Measurements from ENCODE around the gene NCCRP1.
"Not testable (repeated sequence)": the region's sequence is repeated elsewhere in the genome, so short reads cannot be mapped to it uniquely, and the experiment has no call there.

The NCCRP1 gene

DNA sequence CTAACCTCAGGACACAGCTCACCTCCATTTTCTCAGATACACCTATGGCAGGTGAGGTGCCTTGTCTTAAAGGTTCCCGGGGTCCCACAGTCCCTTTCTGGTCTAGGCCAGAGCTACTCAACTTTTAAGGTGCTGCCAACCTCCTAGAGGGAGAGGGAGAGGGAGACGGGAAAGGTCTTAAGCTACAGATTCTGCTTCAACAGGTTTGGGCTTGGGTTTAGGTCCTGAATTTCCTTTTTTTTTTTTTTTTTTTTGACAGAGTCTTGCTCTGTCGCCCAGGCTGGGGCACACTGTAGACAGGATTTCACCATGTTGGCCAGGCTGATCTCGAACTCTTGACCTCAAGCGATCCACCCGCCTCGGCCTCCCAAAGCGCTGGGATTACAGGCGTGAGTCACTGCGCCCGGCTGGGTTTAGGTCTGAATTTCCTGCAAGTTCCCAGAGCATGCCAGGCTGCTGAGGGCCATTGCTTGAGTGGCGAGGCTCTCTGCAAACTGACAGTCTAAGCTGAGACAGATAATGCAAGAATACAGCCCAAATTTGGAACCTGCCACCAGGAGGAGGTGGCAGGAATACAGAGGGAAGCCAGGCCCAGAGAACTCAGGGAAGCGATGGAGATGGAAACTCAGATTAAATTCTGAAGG is 15.1 kb downstream of the NCCRP1 start:
- DNase-seq: no peak

DNA sequence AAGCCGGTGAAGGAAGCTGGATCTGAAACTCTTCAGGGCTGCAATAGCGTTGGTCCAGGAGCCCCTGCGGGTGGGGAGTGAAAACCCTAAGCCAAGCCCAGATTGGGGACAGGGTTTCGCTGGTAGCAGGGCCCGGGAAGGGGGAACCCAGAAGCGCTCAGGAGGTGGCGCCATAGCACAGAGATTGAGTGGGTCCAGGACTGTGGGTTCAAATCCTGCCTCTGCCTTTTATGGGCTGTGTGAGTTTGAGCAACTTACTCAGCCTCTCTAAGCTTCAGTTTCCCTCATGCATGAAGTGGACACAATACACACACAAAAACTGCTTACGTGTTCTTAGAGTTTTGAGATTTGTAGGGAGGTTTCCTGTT is 15.6 kb downstream of the NCCRP1 start:
- DNase-seq: peak; percentile 67

DNA sequence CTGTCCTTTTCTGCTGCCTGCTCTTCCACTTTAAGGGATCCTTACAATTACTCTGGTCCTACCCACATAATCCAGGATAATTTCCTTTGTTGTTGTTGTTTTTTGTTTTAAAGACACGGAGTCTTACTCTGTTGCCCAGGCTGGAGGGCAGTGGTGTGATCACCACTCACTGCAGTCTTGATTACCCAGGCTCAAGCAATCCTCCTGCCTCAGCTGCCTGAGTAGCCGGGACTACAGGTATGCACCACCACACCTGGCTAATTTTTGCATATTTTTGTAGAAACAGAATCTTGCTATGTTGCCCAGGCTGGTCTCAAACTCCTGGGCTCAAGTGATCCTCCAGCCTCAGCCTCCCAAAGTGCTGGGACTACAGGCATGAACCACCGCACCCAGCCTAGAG is 18.6 kb downstream of the NCCRP1 start:
- DNase-seq: not testable (repeated sequence)

DNA sequence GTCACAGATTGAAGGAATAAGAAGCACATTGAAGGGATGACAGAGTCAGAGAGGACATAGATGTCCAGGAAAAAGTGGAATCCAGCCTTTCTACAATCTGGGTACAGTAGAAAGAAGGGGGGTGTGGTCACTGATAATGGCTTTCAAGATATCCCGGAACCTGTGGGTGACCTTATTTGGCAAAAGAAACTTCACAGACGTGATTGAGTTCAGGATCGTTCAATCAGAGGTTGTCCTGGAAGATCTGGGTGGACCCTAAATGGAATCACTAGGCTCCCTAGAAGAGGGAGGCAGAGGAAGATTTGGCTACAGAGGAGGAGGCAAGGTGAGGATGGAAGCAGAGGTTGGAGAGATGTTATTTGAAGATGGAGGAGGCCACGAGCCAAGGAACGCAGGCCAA is 20.3 kb downstream of the NCCRP1 start:
- DNase-seq: no peak

DNA sequence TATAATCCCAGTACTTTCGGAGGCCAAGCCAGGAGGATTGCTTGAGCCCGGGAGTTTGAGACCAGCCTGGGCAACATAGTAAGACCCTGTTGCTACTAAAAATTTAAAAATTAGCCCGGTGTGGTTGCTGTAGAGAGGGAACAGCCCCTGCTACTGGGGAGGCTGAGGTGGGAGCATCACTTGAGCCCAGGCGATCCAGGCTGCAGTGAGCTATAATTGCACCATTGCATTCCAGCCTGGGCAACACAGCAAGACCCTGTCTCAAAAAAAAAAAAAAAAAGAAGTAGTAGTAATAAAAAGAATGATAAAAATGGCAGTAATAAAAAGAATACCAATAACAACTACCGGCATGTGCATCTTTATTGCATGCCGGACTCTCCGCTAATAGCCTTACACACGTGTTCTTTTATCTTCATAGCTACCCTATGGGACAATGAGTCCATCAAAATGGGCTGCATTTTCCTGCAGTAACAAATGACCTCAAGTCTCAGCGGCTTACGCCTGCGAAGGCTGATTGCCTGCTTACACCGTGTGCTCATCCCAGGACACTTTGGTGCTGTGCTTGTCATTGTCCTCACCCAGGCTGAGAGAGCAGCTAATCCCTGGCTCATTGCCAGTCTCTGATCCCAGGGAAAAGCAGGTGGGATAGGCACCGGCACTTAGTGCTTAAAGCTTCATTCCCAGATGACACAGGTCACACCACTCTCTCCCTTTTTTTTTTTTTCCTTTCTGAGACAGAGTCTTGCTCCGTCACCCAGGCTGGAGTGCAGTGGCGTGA is 21.7 kb downstream of the NCCRP1 start:
- no peak for DNase-seq

DNA sequence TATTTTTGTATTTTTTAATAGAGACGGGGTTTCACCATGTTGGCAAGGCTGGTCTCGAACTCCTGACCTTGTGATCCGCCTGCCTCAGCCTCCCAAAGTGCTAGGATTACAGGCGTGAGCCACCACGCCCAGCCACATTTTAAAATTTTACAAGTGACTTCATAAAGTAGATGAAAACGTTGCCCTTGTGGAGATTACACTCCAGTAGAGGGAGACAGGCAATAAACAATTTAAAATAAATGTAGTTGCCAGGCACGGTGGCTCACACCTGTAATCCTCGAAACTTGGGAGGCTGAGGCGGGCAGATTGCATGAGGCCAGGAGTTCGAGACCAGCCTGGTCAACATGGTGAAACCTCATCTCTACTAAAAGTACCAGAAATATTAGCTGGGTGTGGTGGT is 22.3 kb downstream of the NCCRP1 start:
- DNase-seq: not testable (repeated sequence)

DNA sequence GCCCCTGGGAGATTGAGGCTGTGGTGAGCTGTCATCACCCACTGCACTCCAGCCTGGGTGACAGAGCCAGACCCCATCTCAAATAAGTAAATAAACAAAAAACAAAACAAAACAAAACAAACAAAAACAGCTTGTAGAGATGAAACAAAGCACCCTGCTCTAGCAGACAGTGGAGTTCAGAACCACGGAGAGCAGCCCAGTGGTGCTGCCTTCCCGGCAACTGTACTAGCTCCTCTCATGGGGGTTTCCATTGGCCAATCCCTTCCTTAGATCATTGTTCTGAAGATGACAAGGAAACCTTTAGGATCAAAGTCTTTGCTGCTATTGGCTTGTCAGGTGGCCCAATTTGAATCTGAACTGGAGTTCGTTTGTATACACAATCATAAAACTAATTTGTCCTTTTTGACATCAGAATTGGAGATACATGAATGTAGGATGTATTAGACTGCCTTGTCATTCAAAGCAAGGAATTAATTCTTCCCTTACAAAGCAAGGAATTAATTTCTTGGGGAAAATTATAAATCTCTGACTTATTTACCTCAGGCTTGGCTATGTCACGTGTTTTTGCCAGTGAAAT is 27.0 kb downstream of the NCCRP1 start:
- DNase-seq: no peak

DNA sequence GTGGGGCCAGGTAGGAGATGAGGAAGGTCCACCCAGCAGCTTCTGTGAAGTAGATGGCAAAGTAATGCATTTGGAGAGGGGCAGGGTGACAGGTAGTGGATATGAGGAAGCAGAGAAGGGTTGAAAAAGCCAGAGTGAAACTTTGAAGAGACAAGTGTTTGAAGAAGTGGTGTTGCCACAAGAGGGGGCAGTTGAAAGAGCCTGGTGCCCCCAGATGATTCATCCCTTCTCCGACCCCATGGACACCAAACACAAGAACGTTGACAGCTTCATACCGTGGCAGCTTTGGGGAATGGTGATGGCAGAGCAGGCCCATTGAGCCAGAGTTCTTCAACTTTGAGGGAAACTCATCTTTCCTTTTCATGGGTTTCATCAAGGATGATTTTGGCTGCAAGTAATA is 28.1 kb downstream of the NCCRP1 start:
- DNase-seq: no peak

DNA sequence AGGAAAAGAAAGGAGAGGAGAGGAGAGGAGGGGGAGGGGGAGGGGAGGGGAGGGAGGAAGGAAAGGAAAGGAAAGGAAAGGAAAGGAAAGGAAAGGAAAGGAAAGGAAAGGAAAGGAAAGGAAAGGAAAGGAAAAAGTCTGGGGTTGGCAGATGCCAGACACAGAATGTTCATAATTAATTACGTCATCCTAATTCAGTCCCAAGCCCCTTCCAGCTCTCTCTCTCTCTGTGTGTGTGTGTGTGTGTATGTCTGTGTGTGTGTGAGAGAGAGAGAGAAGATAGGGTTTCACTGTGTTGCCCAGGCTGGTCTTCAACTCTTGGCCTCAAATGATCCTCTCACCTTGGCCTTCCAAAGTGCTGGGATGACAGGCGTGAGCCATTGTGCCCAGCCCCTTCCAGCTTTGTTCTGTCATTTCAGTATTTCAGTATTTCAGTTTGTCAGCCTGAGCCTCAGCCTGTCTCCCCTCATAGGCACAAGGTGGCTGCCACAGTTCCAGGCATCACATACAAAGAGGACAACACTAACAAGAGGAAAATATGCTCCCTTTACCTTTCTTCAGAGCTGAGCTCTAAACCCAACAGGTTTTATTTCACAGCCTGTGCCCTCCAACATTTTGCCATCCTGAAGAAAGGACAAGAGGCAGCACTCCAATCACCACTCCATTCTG is 33.5 kb downstream of the NCCRP1 start:
- no peak for DNase-seq

DNA sequence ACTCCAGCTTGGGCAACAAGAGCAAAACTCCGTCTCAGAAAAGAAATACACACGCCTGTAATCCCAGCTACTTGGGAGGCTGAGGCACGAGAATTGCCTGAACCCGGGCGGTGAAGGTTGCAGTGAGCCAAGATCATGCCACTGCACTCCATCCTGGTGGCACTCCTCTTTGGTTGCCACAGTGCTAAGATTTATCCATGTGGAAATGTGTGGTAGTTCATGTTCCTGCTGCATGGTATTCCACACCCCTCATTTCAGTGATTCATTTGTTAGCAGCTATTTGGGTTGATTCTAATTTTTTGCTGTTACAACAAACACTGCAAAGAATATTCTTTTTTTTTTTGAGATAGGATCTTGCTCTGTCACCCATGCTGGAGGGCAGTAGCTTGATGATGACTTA is 35.9 kb downstream of the NCCRP1 start:
- DNase-seq: no peak

DNA sequence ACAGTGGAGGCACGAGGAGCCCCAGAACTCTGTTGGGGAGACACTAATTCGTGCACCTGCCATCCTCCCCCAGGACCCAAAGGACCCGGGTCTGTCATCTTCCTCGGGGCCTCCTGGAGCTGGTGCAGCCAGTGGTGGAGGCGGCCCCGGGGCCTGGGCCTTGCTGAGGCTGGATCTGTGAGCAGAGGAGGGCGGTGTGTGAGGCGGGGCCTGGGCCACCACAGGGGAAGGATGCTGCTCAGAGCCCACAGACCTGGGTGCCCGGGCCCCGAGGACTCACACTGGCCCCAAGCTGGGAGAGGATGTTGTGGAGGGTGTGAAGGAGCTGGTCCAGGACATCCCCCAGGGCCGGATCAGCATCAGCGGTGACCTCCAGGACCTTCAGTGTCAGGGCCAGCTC is 39.8 kb downstream of the NCCRP1 start:
- DNase-seq: peak; percentile 41

DNA sequence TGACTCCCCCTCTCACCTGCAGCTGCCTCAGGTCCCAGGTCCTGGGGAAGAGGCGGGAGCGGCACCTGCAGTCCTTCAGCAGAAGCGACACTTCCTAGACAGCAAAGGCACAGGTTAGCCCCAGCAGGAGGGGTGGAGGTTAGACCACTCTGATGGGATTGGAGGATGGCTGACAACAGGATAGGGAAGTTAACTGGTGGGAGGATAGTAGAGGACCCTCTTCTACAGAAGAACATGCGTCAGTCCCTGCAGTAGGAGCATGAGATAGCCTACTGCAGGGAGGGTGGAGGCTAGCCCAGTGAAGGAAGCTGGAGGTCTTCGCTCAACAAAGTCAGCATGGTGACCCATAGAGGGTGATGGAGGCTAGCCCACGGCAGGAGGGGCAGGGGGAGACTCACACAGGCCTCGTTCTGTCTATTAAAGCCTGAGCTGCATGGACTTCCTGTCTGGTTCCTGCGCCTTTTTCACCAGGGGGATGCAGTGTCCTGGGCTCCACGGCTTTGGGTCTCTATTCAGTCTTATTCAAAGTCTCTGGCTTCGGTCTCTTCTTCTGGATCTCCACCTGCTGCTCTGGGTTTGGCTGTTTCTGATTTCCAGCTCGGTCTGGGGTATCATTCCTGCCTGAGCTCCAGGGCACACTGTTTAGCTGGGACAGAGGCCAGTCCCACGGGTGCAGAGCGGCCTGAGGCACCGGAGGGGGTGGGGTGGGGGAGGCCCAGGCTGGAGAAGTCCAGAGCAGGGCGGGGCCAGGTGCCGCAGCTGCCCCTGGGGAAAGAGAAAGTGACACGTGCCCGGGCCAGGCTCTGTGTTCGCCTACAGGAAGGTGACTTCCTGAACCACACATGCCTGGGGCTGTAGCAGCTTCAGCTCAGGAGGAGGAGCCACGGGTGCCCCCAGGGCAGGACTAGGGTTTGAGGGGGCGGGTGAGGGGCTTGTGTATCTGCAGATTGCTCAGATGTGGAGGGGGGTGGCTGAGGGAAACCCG is 40.7 kb downstream of the NCCRP1 start:
- DNase-seq: peak; percentile 67

DNA sequence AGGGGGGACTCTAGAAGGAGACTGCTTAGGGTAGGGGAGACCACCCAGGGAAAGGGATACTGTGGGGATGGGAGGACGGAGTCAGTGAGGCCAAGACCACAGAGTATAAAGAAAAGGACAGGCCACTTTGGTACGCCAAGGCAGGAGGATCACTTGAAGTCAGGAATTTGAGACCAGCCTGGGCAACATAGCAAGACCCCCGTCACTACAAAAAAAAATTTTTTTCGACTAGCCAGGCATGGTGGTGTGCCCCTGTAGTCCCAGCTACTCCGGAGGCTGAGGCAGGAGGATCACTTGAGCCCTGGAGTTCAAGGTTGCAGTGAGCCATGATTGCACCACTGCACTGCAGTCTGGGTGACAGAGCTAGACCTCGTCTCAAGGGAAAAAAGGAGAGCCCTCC is 41.4 kb downstream of the NCCRP1 start:
- no peak for DNase-seq

DNA sequence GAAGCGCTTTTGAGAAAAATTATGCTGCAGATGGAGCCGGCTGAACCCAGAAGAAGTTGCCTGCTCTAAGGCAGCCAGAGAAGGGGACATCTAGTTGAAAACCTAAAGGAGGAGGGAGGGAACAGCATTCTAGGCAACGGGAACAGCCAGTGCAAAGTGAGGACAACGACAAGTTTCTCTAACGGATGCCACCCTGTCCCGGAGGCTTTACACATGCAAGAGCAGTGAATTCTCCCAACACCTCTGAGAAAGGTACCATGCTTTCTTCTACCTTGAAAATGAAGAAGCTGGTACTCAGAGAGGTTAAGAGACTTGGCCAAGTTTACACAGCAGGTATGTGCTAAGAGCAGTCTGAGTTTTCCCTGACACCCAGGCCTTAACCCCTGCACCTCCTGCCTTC is 42.2 kb downstream of the NCCRP1 start:
- DNase-seq: no peak

DNA sequence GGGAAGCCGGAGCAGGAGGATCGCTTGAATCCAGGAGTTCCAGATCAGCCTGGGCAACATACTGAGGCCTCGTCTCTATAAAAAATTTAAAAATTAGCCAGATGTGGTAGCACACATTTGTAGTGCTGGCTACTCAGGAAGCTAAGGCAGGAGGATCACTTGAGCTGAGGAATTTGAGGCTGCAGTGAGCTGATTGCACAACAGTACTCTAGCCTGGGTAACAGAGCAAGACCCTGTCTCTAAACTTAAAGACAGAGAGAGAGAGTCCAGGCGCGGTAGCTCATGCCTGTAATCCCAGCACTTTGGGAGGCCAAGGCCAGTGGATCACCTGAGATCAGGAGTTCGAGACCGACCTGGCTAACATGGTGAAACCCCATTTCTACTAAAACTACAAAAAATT is 43.7 kb downstream of the NCCRP1 start:
- no peak for DNase-seq

DNA sequence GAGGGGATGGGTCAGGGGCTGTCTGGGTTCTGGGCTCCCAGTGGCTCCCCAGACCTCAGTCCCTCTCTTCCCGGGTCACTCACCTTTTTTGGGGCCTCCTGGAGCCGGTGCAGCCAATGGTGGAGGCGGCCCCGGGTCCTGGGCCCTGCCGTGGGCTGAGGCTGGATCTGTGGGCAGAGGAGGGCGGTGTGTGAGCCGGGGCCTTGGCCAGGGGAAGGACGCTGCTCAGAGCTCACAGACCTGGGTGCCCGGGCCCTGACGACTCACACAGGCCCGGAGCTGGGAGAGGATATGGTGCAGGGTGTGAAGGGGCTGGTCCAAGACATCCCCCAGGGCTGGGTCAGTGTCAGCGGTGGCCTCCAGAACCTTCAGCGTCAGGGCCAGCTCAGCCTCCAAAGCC is 47.0 kb downstream of the NCCRP1 start:
- not testable (repeated sequence) for DNase-seq

DNA sequence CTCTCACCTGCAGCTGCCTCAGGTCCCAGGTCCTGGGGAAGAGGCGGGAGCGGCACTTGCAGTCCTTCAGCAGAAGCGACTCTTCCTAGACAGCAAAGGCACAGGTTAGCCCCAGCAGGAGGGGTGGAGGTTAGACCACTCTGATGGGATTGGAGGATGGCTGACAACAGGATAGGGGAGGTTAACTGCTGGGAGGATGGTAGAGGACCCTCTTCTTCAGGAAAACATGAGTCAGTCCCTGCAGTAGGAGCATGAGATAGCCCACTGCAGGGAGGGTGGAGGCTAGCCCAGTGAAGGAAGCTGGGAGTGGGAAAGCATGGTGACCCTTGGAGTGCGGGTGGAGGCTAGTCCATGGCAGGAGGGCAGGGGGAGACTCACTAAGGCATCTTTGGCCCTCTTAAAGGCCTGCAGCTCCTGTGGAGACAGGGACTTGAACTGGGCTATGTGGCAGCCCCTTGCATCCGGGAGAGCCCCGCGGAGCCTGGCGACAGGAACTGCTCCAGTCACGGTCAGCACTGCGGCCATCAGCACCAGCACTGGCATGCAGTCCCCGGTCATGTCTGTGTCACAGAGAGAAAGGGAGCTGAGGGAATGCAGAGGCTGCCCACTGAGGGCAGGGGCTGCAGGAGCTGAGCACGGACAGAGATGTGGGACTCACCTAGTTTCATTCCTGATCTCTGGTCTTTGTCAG is 47.8 kb downstream of the NCCRP1 start, which contains the start of gene IFNL3:
TSS of gene IFNL3 (minus strand) at position 597 of the 691 bp plus-strand sequence. CDS start at position 558, 39 bp downstream.
- DNase-seq: not testable (repeated sequence)

DNA sequence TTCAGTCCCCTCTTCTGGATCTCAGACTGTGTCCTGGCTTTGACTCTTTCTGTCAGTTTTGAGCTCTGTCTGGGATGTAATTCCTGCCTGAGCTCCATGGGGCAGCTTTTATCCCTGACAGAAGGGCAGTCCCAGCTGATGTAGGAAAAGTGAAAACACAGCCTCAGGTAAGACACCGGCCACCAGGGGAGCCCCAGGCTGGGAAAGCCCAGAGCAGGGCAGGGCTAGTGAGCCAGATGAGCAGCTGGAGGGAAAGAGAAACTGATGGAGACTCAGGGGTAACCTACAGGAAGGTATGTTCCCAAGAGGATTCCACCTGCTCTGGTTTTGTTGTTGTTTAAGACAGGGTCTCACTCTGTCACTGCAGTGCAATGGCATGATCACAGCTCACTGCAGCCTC is 48.4 kb downstream of the NCCRP1 start:
- DNase-seq: not testable (repeated sequence)

DNA sequence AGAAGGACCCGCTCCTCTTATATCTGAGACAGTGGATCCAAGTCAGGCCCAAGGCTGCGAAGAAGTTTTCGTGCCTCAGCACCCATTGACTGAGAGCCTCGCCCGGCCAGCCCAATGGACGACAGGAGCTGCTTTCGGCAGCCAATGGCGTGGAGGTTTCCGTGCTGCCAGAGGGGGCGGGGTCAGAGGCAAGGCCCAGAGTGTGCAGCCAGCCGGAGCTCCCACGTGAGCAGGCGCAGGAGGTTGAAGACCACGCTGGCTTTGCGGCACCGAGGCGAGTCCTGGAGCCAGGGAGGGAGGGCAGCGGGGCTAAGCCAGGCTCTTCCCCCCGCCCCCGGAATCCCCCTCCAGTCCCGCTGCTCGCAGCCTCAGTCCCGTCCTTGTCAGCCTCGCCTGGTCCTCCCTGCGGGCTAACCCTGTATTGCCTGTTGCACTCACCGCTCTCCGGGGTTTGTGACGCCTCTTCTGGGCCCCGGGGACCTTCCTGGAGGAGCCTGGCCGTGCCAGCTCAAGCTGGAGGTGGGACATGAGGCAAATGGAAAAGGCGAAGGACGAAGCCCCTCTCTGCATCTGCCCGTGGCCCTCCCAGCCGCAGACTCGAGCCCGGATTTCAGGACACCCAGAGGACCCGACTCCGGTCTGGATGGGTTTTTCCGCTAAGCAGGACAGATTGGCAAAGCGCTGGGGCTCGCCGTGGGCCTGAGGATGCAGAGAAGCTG is 50.3 kb downstream of the NCCRP1 start:
- peak; percentile 62 for DNase-seq

DNA sequence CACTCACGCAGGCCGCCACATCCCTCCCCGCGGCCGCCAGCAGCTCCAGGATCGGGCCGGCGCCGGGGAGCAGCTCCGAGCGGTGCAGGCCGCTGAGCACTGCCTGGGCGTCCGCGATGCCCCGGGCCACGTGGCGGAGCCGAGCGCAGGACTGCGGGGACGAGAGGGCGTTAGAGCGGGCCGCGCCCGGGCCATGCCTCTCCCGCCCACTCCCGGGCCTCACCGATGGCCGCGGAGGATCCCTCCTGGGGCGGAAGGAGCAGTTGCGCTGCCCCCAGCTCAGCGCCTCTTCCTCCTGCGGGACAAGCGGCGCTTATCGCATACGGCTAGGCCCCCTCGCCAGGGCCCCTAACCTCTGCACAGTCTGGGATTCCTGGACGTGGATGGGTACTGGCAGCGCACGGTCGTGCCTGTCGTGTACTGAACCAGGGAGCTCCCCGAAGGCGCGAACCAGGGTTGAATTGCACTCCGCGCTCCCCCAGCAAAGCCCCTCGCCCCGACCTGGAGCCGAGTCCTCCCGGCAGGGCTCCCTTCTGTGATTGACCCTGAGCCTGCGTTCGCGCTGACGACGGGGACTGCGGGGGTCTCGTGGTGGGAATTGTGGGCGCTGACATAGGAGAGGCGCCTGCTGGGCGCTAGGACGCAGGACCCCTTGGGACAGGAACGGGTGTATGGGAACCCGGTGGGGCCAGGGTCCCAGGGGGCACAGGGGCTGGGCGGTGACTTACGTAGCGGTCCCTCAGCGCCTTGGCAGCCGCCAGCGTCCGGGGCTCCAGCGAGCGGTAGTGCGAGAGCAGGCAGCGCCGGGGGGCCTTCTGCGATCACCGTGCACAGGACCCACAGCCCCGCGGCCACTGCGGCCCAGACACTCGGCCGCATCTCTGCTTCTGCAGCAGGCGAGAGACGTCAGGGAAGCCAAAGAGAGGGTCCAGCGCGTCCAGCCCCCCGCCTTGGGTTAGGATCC is 51.2 kb downstream of the NCCRP1 start:
- DNase-seq: no peak
